NK-92 (cell line): ENCODE results near the gene SWAP70.
"Not testable (repeated sequence)": the region's sequence is repeated elsewhere in the genome, so short reads cannot be mapped to it uniquely, and the experiment has no call there.

ENCODE experiments used
- DNase-seq: peaks from one replicate; lab custom pipeline; 2025; ENCODE audit not compliant: unreplicated experiment; lab: John Stamatoyannopoulos, UW

Gene SWAP70

DNA sequence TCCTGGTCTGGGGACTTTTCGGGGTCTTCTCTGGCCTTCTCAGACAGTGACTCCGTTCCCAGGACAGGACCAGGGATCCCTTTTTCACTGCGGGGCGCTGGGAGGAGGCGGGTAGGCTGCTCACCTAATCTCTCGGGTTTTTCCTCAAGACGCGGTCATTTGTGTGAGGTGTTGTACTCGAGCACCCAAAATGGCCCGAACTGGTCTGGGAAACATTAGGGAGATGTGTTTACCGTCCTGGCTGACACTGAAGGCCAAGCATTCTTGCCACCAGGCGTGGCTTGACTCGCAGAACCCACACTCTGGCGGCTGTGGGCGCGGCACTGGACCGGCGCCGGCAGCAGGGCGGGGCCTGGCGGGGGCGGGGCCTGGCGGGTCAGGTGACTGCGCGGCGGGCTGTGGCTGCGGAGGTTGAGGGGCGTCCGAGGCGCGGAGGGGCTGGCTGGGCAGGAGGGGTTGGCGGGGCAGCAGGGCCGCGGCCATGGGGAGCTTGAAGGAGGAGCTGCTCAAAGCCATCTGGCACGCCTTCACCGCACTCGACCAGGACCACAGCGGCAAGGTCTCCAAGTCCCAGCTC is at the start of gene SWAP70:
TSS of gene SWAP70 (plus strand) at position 379 of the 577 bp plus-strand sequence. CDS start at position 482, 103 bp downstream.
- no peak for DNase-seq

GRCh38 chr11:9615031-9615451 is 48.8 kb upstream of the SWAP70 start:
- no peak for DNase-seq

DNA sequence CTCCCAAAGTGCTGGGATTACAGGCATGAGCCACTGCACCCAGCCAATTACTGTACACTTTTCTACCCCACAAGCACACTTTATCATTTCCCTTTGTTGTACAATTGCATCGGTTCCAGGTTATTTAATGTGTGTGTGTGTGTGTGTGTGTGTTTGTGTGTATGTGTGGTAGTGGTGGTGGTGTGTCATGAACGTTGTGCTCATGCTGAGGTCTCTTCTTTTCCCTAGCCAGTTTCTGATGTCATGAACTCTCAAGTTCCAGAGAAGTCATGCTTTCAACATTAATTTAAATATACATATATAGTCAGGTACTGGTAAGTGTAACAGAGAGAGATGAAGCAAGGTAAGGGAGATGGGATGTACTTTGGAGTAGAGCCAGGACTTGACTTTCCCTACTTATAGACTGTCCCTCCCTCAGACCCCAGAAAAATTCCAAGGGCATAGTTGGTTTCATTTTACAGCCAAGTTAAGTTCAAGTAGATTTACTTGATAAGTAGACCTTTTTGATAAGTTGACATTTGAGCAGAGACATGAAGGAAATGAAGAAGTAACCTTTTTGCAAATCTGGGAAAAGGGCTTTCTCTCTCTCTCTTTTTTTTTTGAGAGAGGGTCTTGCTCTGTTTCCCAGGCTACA is 47.7 kb upstream of the SWAP70 start:
- DNase-seq, result no peak

- no peak for DNase-seq
Observed at GRCh38 chr11:9616858-9617257, 47.0 kb upstream of the SWAP70 start.

- no peak for DNase-seq
Observed at GRCh38 chr11:9617940-9618339, 45.9 kb upstream of the SWAP70 start.

GRCh38 chr11:9619004-9619403 is 44.9 kb upstream of the SWAP70 start:
- no peak for DNase-seq

DNA sequence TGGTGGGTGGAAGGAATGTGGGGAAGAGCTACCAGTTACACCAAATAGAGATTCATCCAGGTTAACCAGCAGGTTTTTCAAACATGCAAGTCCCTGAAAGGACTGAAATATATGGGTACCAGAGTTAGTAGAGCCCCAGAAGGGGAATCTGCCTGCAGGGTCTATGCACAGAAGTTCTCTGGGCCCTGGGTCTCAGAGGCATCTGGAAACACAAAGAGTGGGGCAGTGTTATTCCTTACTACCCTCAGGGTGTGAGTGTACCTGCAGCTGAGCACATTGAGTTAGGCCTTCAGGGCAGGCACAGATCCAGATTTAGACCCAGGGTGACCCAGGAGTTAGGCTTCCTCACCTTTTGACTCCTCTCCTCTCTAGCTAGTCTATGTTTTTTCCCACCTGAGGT is 43.9 kb upstream of the SWAP70 start:
- DNase-seq, result no peak

DNA sequence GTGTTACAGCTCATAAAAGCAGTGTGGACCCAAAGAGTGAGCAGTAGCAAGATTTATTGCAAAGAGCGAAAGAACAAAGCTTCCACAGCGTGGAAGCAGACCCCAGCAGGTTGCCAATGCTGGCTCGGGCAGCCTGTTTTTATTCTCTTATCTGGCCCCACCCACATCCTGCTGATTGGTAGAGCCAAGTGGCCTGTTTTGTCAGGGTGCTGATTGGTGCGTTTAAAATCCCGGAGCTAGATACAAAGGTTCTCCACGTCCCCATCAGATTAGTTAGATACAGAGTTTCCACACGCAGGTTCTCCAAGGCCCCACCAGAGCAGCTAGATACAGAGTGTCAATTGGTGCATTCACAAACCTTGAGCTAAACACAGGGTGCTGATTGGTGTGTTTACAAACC is 41.5 kb upstream of the SWAP70 start:
- not testable (repeated sequence) for DNase-seq

- not testable (repeated sequence) for DNase-seq
Observed at GRCh38 chr11:9623053-9623452, 40.8 kb upstream of the SWAP70 start.

DNA sequence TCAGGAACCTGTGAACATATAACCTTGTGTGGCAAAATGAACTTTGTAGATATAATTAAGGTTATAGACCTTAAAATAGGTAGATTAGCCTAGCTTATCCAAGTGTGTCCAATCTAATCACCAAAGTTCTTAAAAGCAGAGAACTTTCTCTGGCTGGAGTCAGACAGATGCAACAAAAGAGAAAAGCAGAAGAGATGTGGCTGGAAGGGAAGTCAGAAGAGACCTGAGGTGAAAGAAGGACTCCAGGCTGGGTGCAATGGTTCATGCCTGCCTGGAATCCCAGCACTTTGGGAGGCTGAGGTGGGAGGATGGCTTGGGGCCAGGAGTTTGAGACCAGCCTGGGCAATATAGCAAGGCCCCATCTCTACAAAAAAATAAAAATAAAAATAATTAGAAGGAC is 39.4 kb upstream of the SWAP70 start:
- DNase-seq, result no peak

- DNase-seq, result no peak
Observed at GRCh38 chr11:9625162-9625561, 38.7 kb upstream of the SWAP70 start.

DNA sequence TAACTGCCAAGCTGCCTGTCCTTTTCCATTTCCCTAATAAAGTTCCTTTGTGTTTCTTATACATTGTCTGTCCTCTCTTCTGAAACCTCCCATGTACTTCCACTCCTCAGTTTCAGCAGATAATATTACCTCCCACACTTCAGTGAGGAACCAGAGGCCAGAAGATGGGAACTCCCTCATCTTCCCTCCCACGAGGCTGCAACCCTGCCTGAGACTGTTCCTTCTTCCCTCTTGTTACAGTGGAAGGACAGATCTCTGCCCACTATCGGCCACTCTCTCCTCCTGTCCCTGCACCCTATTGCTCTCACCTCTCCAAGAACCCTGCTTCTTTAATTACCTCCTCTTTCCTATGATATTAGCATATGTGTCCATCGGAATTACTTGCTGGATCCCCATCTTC is 38.1 kb upstream of the SWAP70 start:
- no peak for DNase-seq

DNA sequence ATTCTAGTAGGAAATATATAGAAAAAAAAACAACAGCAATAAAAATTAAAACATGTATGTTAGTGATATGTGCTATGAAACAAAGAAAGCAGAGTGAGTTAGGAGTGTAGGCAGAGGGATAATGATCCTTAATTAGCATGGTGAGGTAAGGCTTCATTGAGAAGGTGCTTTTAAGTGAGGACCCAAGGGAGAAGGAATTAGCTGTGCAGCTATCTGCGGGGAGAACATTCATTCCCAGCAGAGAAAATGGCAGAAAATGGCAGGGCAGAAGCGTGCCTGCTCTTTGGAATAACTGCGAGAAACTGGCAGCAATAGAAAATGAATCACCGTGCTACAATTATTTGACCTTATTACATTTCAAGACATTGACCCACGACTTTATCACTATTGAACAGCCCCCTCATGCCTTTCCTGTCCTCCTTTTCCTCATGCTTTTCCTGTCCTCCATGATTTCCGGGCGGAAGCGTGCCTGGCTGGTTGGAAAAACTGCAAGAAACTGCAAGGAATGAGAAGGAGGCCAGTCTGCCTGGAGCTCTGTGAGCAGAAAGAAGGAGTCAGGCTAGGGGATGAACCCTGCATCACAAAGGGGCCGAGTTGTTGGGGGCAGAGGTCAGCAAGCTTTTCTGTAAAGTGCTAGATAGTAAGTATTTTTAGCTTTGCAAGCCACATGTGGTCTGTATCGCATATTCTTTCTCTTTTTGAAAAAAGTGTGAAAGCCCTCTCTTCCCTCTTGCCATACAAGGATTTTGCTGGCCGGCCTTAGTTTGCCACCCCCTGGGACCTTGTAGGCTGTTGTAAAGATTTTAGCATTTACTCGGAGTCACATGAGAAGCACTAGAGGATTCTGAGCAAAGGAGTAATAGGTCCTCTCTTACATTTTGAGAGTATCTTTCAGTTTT is 37.1 kb upstream of the SWAP70 start:
- no peak for DNase-seq

GRCh38 chr11:9629064-9629463 is 34.8 kb upstream of the SWAP70 start:
- no peak for DNase-seq

DNA sequence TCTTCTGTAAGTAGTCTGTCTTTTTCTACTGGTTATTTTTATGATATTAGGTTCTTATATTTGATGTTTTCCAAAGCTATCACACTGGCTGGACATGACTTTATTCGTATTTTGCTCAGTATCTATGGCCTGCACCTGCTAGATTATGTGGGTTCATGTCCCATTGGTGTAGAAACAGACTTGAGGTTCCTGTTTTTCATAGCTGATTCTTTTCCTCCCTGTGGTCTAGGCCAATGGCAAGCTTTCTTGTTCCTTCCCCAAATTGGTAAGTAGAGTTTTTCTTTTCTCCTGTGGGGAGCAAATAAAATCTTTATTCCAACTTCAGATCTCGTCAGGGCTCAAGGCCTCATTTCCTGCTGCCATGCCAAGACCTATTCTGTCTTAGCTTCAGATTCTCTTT is 30.2 kb upstream of the SWAP70 start:
- DNase-seq, result no peak

DNA sequence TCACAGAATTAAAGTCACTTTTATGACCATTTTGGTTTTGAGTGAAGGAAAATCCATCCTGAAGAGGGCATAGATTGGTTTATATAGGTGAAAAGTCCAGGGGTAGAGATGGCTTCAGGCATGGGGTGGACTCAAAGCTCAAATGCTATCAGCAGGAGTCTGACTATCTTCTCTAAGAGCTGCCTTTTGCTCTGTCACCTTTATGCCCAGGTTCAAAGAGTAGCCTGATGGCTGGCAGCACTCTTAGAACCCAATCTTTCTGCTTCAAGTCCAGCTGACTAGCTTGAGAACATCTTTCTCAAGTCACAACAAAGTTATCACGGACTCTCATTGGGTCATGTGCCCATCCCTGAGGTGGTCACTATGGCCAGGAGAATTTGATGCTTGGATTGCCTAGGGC is 27.2 kb upstream of the SWAP70 start:
- DNase-seq, result no peak

DNA sequence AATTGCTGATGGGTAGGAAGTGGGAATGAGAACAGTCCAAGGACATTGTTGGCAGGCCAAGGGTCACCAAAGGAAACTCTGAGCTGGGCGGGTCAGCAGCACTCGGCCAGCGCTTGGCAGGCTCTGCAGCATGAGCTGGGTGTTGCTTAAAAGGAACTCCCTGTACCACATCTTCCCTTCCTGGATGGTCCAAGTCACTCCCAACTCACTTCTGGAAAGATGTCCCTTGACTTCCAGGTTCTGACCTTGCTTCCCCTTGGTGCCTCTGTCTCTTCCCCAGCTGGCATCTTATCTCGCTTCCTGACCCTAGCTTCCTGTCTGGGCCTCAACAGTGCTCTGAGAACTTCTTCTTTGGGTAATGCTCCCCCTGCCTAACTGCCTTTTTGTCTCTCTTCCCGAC is 24.8 kb upstream of the SWAP70 start:
- no peak for DNase-seq

DNA sequence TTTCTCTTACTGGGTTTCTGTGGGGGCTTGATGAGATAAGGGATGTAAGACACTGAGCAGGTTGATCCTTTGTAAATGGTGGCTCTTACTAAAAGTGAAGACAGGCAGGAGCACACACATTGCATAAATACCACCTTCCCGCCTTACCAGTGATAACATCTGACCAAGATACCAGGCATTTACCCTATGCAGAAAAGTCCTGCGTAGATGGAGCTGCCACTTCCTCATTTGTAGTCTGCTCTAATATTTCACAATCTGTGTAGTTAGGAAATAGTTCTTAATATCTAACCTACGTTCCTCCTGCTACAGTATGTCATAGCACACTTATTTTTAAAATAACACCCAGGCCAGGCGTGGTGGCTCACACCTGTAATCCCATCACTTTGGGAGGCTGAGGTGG is 23.9 kb upstream of the SWAP70 start:
- no peak for DNase-seq

DNA sequence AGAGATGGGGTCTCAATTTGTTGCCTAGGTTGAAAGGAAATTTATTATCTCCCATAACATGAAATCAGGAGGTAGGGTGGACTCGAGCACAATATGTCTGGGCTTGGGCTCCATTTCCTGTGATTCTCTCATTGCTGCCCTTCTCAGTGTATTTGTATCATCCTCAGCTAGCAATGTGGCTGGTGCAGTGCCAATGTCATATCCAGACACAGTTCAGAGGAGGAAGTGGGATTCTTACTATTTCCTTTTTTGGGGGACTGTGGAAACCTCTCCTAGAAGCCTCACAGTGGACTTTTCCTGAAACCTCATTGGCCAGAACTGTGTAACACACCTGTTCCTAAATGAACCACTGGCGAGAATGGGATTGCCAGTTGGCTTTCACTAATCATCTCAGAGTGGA is 21.0 kb upstream of the SWAP70 start:
- DNase-seq, result no peak

DNA sequence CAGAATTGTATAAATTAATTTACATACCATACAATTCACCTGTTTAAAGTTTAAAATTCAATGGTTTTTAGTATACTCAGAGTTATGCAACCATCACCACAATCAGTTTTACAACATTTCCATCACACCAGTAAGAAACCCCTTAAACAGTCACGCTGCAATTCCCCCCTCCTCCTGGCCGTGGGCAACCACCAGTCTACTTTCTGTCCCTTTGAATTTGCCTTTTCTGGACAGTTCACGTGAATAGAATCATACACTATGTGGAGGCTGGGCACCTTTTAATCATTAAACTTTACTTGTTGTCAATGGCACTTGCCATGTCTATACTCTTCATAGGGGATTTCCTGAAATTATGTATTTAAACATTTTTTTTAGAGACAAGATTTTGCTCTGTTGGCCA is 20.1 kb upstream of the SWAP70 start:
- DNase-seq, result no peak

DNA sequence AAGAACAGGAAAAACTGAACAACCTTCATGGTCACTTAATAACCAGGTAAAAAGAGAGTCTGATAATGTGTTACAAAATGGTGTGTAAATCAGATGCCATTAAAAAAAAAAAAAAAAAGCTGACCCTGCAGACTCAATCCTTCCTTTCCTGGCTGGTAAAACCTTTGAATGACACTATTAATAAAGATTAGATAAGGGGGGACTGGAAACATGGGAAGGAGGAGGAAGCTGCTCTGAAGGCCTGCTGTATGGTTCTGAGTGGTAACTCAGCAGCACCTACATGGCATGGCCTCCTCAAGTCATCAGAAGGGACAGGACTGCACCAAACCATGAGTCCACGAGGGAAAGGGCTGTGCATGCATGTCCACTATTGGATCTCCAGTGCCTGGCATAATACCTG is 18.0 kb upstream of the SWAP70 start:
- no peak for DNase-seq

DNA sequence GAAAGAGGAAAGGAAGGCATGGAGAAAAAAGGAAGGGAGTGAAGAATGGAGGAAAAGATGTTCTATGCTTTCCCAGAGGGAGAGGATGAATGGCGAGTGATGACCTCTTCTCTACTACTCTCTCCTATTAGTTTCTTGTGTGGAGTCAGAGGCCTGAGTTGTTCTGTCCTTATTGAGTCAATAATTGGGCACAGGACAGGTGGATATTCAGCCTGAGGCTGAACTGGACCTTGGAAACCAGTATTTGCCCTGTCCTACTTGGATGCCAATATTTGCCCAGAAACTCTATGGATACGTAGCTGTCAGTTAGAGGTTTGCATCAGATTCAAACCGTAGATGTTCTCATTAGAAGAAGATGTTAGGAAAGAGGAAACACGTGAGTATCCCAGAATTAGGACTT is 17.6 kb upstream of the SWAP70 start:
- no peak for DNase-seq
